LNCAP (cell line): ENCODE measurements around the gene GNB2.

Experiments
- TF ChIP-seq, protein P1 (sequence below): fragments of 450-650 bp; IDR thresholded peaks from 2 replicates; pipeline ENCODE4 v1.5.1; 2017; ENCODE audit warnings: mild to moderate bottlenecking

The GNB2 gene

GRCh38 chr7:100632951-100633717 lies 40.4 kb upstream of the GNB2 start:
- TF ChIP-seq, protein P1, sequence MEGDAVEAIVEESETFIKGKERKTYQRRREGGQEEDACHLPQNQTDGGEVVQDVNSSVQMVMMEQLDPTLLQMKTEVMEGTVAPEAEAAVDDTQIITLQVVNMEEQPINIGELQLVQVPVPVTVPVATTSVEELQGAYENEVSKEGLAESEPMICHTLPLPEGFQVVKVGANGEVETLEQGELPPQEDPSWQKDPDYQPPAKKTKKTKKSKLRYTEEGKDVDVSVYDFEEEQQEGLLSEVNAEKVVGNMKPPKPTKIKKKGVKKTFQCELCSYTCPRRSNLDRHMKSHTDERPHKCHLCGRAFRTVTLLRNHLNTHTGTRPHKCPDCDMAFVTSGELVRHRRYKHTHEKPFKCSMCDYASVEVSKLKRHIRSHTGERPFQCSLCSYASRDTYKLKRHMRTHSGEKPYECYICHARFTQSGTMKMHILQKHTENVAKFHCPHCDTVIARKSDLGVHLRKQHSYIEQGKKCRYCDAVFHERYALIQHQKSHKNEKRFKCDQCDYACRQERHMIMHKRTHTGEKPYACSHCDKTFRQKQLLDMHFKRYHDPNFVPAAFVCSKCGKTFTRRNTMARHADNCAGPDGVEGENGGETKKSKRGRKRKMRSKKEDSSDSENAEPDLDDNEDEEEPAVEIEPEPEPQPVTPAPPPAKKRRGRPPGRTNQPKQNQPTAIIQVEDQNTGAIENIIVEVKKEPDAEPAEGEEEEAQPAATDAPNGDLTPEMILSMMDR: 0 out of 2 replicates have a peak, but pooled peaks have one; percentile 16

DNA sequence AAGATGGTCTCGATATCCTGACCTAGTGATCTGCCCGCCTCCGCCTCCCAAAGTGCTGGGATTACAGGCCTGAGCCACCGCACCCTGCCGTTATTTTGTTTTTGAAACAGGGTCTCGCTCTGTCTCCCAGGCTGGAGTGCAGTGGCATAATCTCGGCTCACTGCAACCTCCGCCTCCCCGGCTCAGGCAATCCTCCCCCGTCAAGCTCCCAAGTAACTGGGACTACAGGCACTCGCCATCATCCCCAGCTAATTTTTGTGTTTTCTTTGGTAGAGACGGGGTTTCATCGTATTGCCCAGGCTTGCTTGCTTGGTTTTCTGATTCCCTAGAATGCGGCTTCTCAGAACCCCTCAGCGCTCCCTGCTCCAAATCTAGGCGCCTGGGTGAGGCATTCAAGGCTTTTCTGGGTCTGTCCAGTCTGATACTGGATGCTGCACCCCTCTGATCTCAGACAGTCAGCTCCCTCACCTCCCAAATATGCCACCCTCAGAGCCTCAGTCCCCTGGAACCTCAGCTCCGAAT lies 33.5 kb upstream of the GNB2 start:
- TF ChIP-seq, protein P1: no peak

DNA sequence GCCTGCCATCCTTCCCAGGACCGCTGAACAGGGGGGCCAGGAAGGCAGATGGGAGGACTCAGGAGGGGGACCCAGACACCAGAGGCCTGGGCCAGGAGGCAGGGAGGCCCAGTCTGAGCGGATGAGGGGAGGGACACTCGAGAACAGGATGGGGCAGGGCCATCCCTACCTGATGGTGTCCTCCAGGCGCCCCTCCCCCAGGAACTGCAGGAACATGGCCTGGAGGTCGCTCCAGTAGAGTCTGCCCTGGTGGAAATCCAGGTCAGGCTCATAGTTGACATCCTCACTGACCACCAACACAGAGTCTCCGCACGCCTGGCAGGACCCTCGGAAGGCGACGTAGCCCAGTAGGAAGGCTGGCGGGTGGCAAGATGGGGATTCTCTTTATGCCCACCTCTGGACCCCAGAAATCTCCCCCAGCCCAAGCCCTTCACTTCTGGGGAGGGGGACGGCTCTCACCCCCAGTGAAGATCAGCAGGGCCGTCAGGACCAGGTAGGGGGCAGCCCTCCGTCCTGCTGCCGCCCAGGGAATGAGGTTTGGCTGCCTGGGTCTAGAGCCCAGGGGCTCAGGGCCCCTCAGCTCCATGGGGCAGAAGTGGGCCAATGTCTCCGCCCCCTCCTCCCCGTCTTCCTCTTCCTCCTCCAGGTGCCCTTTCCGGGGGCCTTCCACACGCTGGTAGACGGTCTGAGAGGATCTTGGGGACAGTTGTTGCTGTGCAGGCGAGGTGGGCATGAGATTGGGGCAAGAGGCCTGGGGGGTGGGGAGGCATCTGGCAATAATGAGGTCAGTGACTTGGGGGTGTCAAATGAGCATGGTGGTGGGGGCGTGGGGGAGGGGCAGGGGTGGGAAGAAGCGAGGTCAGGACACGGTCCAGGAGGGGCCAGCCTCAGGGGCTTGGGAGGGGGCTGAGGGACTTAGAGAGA lies 32.8 kb upstream of the GNB2 start:
- TF ChIP-seq, protein P1: no peak

- TF ChIP-seq, protein P1: no peak
Observed at GRCh38 chr7:100641463-100641859, 32.1 kb upstream of the GNB2 start, which contains the start of gene TFR2. TFR2 (minus strand) TSS chr7:100641552; CDS start chr7:100641509, 43 bp downstream.

DNA sequence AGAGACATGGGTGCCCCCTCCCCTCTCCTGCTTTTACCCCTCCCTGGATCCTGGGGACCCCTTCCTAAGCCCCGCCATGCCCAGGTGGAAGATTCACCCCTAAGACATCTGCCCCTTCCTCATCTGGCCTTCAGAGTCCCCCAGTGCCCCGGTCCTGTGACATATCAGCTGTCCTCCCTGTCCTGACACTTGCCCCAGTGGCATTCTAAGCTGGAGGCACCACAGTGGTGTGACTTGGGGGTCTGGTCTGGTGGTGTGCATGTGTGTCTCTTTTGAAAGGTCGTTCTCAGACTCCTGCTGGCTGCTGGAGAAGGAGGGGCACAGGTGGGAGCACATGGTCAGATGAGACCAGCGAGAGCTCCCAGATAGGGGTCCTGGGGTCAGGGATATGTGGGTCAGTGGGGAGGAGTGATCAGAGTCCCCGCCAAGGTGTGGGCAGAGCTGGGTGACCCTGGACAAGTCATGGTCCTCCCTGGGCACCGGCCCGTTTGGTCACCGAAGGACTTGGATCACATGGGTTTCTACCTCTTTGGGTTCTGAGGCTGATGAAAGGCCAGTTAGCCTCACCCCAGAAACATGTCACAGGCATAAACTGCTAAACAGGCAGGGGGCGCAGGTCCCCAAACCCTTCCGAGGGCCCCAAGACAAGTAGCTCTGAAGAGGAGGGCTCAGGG lies 31.5 kb upstream of the GNB2 start:
- TF ChIP-seq, protein P1: no peak

GRCh38 chr7:100642534-100642907 lies 31.0 kb upstream of the GNB2 start:
- TF ChIP-seq, protein P1: no peak
